UCSD-AML1 (cell line): ENCODE data around the gene SUCO.
"Not testable (repeated sequence)": the region's sequence is repeated elsewhere in the genome, so short reads cannot be mapped to it uniquely, and the experiment has no call there.

Source experiments
- DNase-seq: peaks from one replicate; lab custom pipeline; 2025; ENCODE audit not compliant: unreplicated experiment; lab: John Stamatoyannopoulos, UW

The SUCO gene

GRCh38 chr1:172608098-172608601 is 75.2 kb downstream of the SUCO start:
- DNase-seq = no peak

DNA sequence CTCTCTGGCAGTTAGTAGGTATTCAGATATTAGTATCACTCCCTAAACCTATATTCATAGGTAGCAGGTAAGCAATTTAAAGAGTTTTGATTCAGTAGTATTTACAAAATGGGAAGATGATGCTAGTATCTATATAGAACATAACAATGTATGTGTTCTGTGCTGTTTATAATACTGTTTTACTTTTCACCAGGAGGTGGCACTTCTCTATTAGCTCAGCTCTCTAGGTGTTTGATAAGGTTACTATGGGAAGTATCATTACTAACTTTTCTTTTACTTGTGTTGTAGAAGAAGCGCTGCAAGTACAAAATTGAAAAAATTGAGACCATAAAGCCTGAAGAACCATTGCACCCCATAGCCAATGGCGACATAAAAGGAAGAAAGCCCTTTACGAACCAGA is 76.6 kb downstream of the SUCO start:
- no peak for DNase-seq

DNA sequence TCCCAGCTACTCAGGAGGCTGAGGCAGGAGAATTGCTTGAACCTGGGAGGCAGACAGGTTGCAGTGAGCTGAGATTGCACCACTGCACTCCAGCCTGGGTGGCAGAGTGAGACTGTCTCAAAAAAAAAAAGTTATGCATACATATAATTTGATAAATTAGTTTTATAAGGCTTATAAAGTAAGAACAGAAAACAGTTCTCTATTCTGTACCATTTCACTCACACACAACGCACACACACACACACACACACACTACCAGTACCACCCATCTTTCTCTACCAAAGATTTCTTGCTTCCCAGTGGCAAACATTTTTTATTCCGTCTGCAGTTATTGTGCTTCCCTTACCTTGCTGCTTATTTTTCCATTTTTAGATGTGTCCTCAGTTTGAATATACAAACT is 79.5 kb downstream of the SUCO start:
- no peak for DNase-seq

DNA sequence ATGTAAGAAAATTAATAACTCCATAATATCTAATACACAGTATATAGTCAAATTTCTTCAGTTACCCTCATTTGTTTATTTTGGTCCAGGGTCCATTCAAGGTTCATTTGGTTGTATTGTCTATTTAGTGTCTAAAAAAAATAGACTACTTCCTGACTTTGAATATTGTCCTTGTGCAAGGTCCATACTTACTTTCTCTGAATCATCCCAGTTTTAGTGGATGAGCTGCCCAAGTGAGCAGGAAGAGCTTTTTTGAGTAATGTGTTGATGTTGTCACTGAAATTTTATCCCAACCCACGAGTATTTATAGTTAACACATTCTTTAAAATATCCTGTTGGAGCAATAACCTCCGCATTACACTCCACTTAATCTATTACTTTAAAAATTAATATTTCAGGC is 80.3 kb downstream of the SUCO start:
- no peak for DNase-seq

DNA sequence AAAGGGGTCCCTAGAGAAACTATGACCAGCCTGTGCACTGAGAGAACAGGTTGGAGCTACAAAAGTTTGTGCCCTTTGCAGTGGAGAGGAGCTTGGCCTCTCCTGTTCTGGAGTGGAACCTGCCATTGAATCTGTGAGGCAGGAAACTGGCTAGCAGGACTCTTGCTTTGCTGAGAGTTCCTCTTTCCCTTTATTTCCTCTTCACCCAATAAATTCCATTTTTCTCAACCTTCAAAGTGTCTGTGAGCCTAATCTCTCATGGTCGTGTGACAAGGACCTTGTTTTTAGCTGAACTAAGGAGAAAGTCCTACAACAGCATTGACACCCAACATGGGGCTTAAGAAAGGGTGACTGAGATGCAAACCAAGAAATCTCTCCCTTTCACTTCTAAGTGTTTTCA is 83.2 kb downstream of the SUCO start:
- DNase-seq = no peak

DNA sequence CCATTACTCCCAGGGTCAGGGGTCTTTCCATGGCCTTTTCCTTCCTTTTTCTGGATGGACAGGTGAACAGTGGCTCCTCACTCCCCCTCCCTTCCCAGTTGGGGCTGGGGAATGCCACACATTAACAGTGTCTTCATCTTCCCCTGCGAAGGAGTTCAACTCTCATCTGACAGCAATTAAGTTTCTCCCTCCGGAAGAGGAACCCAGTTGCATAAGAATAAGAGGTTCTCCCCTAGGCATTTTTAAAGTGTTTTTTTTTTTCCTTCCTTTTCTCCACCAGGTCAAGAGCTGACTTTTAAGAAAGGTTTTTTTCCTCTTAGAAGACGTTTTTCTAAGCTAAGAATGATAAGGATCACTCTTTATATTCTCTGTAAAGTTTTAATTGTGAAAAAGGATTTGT is 83.7 kb downstream of the SUCO start:
- DNase-seq = peak; percentile 10

GRCh38 chr1:172620603-172621002 is 87.7 kb downstream of the SUCO start:
- DNase-seq = not testable (repeated sequence)

- no peak for DNase-seq
Measured at GRCh38 chr1:172622541-172622940, 89.6 kb downstream of the SUCO start.

- no peak for DNase-seq
Measured at GRCh38 chr1:172623748-172624147, 90.8 kb downstream of the SUCO start.

GRCh38 chr1:172626845-172627244 is 93.9 kb downstream of the SUCO start:
- no peak for DNase-seq

- DNase-seq = no peak
Measured at GRCh38 chr1:172627702-172628101, 94.8 kb downstream of the SUCO start.

- DNase-seq = no peak
Measured at GRCh38 chr1:172628401-172628800, 95.5 kb downstream of the SUCO start.

DNA sequence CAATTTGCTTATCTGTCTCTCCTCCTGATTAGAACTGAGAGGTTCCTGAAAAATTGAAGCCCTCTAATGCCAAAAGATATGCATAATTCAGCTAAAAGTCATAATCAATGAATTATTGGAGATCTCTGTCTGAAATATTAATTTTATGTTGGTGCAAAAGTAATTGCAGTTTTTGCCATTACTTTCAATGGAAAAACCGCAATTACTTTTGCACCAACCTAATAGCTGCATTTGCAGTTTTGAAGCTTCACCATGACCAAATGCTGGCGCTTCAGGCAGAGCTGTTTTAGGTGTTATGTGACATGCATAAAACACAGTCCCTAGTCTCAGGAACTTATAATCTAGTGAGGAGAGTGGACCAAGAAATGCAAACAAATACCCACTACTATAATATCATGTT is 96.2 kb downstream of the SUCO start:
- no peak for DNase-seq

- DNase-seq = no peak
Measured at GRCh38 chr1:172629638-172630037, 96.7 kb downstream of the SUCO start.

DNA sequence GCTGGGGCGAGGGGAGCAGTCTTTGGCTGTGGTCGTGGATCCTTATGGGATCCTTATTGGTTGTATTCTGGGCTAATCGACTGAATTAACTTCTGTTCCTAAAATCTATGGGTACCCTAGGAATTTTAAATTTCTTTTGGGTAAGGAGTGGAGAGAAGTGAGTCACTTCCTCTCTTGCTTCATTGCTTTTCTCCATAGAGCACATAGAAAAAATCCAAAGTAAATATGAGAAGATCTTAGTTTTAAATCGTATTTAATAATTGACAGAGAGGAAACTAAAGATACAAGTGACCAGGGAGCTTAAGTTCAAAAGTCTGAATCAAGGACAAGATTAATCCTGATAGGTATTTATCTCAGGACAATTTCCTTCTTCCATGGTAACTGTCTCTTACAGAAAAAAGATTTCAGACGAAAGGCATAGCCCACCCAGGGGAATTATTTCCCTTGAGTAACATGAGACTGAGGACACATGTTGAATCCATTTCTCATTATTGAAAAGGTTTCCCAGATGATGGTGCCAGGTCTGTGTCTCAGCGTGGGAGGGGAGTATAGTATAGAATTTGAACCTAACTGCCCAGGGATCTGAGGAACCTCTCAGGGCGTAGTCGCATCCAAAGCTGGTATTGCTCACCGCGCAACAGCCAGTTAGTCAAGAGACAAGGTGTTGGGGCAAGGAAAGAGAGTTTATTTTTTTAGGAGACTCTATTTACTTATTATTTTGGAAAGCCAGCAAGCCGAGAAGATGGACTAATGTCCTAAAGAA is 97.3 kb downstream of the SUCO start:
- DNase-seq = no peak

DNA sequence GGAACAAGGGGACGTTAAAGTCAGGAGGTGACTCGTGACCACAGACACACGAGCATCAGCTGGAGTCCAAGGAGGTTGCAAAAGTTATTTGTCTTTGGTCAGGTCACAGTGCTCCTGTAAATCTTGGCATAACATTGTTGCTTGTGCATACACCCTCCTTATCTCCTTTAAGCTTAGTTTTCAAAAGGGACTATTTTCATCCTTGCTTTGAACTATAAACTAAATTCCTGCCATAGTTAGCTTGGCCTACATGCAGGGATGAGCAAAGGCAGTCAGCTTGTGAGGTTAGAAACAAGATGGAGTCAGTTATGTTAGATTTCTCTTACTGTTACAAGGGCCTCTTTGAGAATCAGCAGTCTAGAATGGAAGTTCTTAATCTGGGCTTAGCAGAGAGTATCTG is 97.9 kb downstream of the SUCO start:
- no peak for DNase-seq

DNA sequence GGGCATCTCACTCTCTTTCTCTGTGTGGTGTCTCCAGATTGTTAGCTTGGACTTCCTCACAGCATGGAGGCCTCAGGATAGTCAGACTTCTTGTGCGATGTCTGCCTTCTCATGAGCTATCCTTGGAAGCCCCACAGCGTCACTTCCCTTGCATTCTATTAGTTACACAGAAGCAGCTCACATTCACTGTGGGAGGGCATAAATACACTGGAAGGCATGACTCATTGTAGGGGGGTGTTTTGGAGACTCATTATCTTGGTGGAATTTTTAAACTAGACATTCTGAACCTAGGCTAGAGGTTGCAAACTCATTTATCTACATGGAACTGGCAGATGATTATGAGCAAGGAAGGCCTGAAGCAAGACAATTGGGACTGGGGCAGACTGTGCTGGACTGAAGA is 104.6 kb downstream of the SUCO start:
- no peak for DNase-seq

GRCh38 chr1:172638249-172638648 is 105.3 kb downstream of the SUCO start:
- DNase-seq = no peak

DNA sequence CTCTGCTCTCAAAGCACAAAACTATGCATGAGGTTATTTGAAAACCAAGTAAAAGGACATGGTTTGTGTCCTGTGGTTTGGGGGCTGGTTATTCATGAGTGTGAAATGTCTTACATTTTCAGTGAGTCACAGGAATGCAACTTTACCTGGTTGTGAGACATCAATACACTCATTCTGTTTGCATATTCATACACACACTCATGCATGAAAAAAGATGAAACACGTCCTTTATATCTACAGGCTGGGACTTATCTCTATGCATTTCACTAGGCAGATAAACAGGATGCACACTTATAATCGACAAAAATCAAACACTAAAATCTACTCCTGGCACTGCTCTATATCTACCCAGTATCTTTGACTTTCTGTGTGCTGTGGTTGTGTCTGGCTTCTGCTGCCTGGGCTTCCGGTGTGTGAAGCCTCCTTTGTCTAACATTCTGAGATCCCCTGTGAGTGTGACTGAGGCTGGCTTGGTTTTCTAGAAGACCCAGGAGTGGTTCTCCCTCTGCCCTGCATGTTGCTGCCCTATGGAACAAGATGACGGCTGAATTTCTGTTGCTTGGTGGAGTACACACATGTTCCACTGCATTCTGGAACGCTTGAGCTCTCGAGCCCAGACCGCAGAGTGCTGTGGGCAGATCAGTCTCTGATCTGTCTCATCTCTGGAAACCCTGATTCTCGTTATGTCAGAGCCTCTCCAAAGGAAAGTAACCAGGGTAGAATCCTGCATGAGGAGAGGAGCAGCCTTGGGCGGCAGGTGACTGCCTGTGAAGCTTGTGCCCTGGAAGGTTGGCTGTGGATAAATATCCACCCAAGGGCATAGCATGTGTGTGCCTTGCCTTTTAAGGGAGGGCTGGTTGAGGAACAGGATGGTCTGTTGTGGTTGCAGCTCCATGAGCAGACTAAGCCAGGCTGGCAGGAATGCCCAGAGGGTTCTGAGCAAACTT is 106.2 kb downstream of the SUCO start:
- DNase-seq = no peak

DNA sequence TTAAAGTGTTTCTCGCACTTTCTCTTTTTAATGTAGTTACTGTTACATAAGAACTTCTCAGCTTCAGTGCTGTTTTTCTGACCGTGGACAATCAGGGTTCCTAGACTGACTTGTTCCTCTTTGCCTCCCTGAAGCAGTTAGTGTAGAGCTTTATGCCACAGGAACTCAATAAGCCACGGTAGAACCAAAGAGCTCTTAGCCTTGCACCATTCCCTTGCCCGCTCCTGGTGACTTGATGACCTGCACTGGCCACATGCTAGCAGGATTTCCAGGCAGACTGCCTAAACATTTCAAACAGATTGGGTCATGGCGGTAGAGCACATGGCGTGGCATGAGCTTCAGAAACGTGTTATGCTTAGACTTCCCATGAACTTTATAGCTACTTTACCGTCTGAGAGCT is 107.2 kb downstream of the SUCO start:
- DNase-seq = no peak

- DNase-seq = no peak
Measured at GRCh38 chr1:172641492-172641891, 108.5 kb downstream of the SUCO start.

GRCh38 chr1:172642970-172643369 is 110.0 kb downstream of the SUCO start:
- DNase-seq = no peak
